Esophagus squamous epithelium (tissue), 4 donors: ENCODE results near the gene TMUB1.

Experiments used
- CTCF ChIP-seq, 6 experiments: fragments of 450-650 bp in 4 of 6; fragments of 200-600 bp in 2 of 6; sonication (generic) in 2 of 6; IDR thresholded peaks; one replicate each; pipeline ENCODE4 v1.5.1; 2016 to 2019; ENCODE audit warnings: antibody characterized with exemption in 6 of 6, mild to moderate bottlenecking in 4 of 6, moderate library complexity in 4 of 6
- POLR2A ChIP-seq, 4 donors: fragments of 450-650 bp; IDR thresholded peaks; one replicate each; pipeline ENCODE4 v1.6.1; 2017; ENCODE audit warnings: antibody characterized with exemption in 4 of 4, mild to moderate bottlenecking in 4 of 4, moderate library complexity in 3 of 4

GRCh38 chr7:151076863-151077704 is 6.2 kb downstream of the TMUB1 start:
- TF ChIP-seq CTCF (IDR thresholded peaks at IDR 0.05) (peak in 2 of 6 experiments; percentile 11 to 39), POLR2A (IDR thresholded peaks at IDR 0.05) (no peak)
